Measurements from ENCODE around the gene SCGB1C1. TPM values are rescaled to one million over a fixed set of nuclear protein-coding genes. Genes with fewer than 3 reads are reported as not detected.
"Not testable (repeated sequence)": the region's sequence is repeated elsewhere in the genome, so short reads cannot be mapped to it uniquely, and the experiment has no call there.

SCGB1C1 gene
- total RNA-seq, 1 donor = not detected

DNA sequence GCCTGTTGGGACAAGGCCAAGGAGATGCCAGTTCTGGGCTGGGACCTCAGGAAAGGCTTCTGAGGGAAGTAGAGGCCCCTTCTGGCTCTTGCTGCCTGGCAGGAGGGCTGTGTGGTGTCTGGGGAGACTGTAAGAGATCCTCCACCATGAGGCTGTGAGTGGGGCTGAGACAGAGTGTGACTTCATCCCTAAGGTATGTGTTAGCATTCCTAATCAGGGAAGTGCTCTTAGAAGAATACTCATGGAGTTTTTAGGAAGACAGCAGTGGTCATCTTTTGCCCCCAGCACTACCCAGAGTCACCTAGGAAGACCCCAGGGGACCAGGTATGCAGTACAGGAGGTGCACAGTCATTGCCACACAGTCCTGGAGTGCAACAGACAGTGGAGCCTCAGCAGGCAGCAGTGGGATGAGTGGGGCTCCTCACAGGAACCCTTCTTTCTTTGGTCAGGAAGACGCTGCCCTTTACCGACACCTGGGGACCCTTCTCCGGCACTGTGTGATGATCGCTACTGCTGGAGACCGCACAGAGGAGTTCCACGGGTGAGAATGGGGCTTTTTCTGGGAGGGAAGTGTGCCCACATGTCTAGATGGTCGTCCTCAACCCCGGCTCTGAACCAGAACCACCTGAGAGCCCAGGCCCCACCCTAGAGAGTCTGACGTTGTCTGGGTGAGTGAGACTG is 17.4 kb downstream of the SCGB1C1 start:
- Histone ChIP-seq H3K4me1 (ENCODE audit: insufficient read depth, low read length) (peaks cover 37% of the 10 kb centered on the region), H3K9me3 (ENCODE audit: low read depth, low read length) (no peaks in the 10 kb centered on the region), H3K4me3 (ENCODE audit: low read length) (no peak overlapping the region), H3K27me3 (ENCODE audit: insufficient read depth, low read length) (no peaks in the 10 kb centered on the region)

DNA sequence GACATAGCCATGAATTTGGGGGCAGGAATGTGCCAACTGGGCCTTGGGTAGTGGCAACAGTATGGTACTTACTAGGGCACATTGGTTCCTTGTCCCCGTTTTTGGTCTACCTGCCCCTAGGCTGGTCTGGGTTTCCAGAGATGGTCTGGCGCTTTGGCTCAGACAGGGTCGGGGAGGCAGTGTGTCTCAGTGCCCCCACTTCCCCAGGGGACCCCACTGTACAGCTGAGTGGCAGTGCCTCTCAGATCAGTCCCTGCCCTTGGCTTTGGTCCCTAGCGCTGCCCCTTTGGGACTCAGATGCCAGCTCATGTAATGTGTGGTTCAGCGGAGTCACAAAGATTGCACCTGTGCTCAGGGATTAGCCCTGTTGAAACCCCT is 17.9 kb downstream of the SCGB1C1 start:
- no peak overlapping the region for H3K4me3 ChIP-seq (ENCODE audit: low read length)

DNA sequence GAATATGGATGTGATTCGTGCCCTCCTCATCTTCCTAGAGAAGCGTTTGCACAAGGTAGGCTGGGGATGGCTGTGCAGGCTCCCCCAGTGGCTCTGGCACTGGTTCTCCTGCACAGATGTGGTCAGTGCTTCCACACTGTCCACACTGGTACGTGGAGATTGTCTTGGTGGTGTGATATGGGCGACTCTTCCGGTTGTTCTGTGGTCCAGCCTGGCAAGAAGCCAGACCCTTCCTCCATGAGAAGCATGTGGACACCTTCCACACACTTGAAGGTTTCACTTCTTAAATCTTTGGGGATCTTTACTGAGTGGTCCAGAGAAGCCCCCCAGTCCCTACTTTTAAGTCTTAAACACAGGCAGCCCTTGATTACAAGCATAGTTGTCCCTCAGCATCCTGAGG is 18.4 kb downstream of the SCGB1C1 start:
- Histone ChIP-seq H3K4me3 (ENCODE audit: low read length) (no peak overlapping the region), H3K27me3 (ENCODE audit: insufficient read depth, low read length) (no peaks in the 10 kb centered on the region), H3K9me3 (ENCODE audit: low read depth, low read length) (no peaks in the 10 kb centered on the region), H3K4me1 (ENCODE audit: insufficient read depth, low read length) (peaks cover 26% of the 10 kb centered on the region)

More for the DNA sequence above, 17.9 kb downstream of the SCGB1C1 start:
- H3K27me3 ChIP-seq (ENCODE audit: insufficient read depth, low read length) = no peaks in the 10 kb centered on the region
- H3K9me3 ChIP-seq (ENCODE audit: low read depth, low read length) = no peaks in the 10 kb centered on the region
- peaks cover 31% of the 10 kb centered on the region for H3K4me1 ChIP-seq (ENCODE audit: insufficient read depth, low read length)

GRCh38 chr11:211741-212140 is 18.9 kb downstream of the SCGB1C1 start:
- H3K27me3 ChIP-seq (ENCODE audit: insufficient read depth, low read length) = no peaks in the 10 kb centered on the region
- no peaks in the 10 kb centered on the region for H3K9me3 ChIP-seq (ENCODE audit: low read depth, low read length)
- no peak overlapping the region for H3K4me3 ChIP-seq (ENCODE audit: low read length)
- peaks cover 22% of the 10 kb centered on the region for H3K4me1 ChIP-seq (ENCODE audit: insufficient read depth, low read length)

DNA sequence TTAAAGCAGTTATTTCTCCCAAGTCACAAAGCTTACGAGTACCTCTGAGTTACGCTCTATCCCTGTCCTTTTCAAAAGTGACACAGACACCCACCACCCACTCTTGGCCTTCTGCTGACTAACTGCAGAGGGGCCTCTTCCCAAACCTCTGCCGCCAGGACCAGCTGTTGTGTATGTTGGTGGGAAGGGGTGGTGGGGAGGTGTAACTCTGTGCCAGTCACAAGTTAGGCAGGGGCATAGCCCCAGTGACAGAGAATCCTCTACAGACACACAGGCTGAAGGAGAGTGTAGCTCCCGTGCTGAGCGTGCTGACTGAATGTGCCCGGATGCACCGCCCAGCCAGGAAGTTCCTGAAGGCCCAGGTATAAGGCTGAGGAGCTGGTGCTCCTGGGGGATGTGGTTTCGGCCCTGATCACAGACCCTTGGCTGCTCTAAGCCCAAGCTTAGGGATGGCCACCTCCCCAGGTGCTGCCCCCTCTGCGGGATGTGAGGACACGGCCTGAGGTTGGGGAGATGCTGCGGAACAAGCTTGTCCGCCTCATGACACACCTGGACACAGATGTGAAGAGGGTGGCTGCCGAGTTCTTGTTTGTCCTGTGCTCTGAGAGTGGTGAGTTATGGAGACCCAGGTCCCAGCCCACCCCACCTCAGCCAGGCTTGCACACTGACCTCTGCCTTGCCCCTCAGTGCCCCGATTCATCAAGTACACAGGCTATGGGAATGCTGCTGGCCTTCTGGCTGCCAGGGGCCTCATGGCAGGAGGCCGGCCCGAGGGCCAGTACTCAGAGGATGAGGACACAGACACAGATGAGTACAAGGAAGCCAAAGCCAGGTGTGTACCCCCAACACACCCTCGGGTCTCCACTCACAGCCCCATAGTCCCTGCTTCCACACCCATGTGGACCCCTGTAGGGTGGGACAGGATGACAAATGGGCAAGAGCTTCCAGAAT is 19.5 kb downstream of the SCGB1C1 start:
- no peak overlapping the region for H3K4me3 ChIP-seq (ENCODE audit: low read length)
- no peaks in the 10 kb centered on the region for H3K9me3 ChIP-seq (ENCODE audit: low read depth, low read length)
- no peaks in the 10 kb centered on the region for H3K27me3 ChIP-seq (ENCODE audit: insufficient read depth, low read length)
- peaks cover 20% of the 10 kb centered on the region for H3K4me1 ChIP-seq (ENCODE audit: insufficient read depth, low read length)

- Histone ChIP-seq H3K4me1 (ENCODE audit: insufficient read depth, low read length) (peaks cover 20% of the 10 kb centered on the region), H3K4me3 (ENCODE audit: low read length) (no peak overlapping the region), H3K27me3 (ENCODE audit: insufficient read depth, low read length) (no peaks in the 10 kb centered on the region), H3K9me3 (ENCODE audit: low read depth, low read length) (no peaks in the 10 kb centered on the region)
Observed at GRCh38 chr11:213111-213510, 20.2 kb downstream of the SCGB1C1 start.

DNA sequence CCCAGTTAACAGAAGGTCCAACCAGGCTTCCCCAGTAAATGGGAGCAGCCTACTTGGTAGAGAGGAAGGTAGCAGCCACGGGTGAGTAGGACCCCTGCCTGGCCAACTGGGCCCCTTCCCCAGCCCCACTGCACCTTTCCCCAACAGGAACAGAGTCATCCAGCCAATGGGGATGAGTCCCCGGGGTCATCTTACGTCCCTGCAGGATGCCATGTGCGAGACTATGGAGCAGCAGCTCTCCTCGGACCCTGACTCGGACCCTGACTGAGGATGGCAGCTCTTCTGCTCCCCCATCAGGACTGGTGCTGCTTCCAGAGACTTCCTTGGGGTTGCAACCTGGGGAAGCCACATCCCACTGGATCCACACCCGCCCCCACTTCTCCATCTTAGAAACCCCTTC is 21.2 kb downstream of the SCGB1C1 start:
- H3K4me3 ChIP-seq (ENCODE audit: low read length) = no peak overlapping the region
- no peaks in the 10 kb centered on the region for H3K9me3 ChIP-seq (ENCODE audit: low read depth, low read length)
- peaks cover 19% of the 10 kb centered on the region for H3K4me1 ChIP-seq (ENCODE audit: insufficient read depth, low read length)
- H3K27me3 ChIP-seq (ENCODE audit: insufficient read depth, low read length) = no peaks in the 10 kb centered on the region

- Histone ChIP-seq H3K4me3 (ENCODE audit: low read length) (no peak overlapping the region), H3K27me3 (ENCODE audit: insufficient read depth, low read length) (no peaks in the 10 kb centered on the region), H3K9me3 (ENCODE audit: low read depth, low read length) (no peaks in the 10 kb centered on the region), H3K4me1 (ENCODE audit: insufficient read depth, low read length) (peaks cover 3% of the 10 kb centered on the region)
Observed at GRCh38 chr11:215581-216037, 22.7 kb downstream of the SCGB1C1 start.

GRCh38 chr11:216081-216974 is 23.4 kb downstream of the SCGB1C1 start:
- Histone ChIP-seq H3K9me3 (ENCODE audit: low read depth, low read length) (no peaks in the 10 kb centered on the region), H3K4me3 (ENCODE audit: low read length) (no peak overlapping the region), H3K27me3 (ENCODE audit: insufficient read depth, low read length) (no peaks in the 10 kb centered on the region), H3K4me1 (ENCODE audit: insufficient read depth, low read length) (no peaks in the 10 kb centered on the region)

DNA sequence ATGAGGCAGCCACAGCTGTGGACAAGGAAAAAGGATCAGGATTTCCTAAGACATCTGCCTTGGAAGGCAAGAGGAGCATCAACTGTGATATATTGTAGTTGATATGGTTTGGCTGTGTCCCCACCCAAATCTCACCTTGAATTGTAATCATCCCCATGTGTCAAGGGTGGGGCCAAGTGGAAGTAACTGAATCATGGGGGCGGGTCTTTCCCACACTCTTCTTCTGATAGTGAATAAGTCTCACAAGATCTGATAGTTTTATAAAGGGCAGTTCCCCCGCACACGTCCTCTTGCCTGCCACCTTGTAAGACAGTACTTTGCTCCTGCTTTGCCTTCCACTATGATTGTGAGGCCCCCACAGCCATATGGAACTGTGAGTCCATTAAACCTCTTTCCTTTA is 24.8 kb downstream of the SCGB1C1 start:
- Histone ChIP-seq H3K4me3 (ENCODE audit: low read length) (no peak overlapping the region), H3K27me3 (ENCODE audit: insufficient read depth, low read length) (no peaks in the 10 kb centered on the region), H3K4me1 (ENCODE audit: insufficient read depth, low read length) (no peaks in the 10 kb centered on the region), H3K9me3 (ENCODE audit: low read depth, low read length) (no peaks in the 10 kb centered on the region)

DNA sequence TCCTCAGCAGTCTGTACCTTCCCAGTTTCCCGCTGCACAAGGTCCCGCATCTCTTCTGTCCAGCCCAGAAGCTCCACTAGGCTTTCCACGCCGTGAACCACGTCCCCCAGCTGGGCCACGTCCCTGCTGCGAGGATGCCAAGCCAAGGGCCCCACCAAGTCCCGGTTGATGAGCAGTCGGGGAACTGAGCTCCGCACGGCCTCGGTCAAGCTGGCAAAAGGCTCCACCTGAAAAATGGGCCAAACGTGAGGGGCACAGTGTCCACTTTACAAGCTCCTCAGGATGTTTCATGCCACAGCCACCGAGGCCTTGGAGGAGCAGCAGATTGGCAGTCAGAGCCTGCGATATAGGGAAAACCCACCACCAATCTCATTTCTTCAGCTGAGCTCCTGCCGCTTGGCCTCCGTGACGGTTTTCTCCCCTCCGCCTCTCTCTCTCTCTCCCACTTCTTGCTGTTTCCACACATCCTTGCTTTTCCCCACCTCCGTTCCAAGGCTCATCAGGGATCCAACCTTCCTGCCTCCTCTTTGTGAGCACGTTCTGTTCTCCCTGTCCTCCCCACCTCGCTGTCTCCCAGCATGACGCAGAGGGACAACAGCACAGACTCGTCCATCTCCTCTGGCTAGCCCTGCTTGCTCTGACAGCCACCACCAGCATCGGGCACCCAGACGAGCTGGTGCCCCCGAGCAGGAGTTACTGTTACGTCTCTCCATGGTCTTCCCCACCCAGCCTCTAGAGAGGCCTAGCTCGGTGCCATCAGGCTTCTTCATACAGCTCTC is 26.1 kb downstream of the SCGB1C1 start:
- H3K4me1 ChIP-seq (ENCODE audit: insufficient read depth, low read length) = no peaks in the 10 kb centered on the region
- no peaks in the 10 kb centered on the region for H3K27me3 ChIP-seq (ENCODE audit: insufficient read depth, low read length)
- H3K9me3 ChIP-seq (ENCODE audit: low read depth, low read length) = no peaks in the 10 kb centered on the region
- H3K4me3 ChIP-seq (ENCODE audit: low read length) = no peak overlapping the region

DNA sequence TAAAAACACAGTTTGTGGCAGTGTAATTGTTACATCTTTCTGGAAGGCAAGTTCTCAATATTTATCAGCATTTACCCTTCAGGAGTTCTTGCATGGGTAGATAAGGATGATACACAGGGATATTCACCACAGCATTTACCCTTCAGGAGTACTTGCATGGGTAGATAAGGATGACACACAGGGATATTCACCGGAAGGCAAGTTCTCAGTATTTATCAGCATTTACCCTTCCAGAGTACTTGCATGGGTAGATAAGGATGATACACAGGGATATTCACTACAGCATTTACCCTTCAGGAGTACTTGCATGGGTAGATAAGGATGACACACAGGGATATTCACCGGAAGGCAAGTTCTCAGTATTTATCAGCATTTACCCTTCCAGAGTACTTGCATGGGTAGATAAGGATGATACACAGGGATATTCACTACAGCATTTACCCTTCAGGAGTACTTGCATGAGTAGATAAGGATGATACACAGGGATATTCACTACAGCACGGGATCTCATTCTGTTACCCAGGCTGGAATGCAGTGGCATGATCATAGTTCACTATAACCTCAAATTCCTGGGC is 27.9 kb downstream of the SCGB1C1 start:
- H3K4me3 ChIP-seq (ENCODE audit: low read length); H3K4me1 ChIP-seq (ENCODE audit: insufficient read depth, low read length); H3K27me3 ChIP-seq (ENCODE audit: insufficient read depth, low read length); H3K9me3 ChIP-seq (ENCODE audit: low read depth, low read length): not testable (repeated sequence)

GRCh38 chr11:221539-221938 is 28.7 kb downstream of the SCGB1C1 start:
- no peak overlapping the region for H3K4me3 ChIP-seq (ENCODE audit: low read length)
- H3K4me1 ChIP-seq (ENCODE audit: insufficient read depth, low read length) = no peaks in the 10 kb centered on the region
- H3K9me3 ChIP-seq (ENCODE audit: low read depth, low read length) = no peaks in the 10 kb centered on the region
- no peaks in the 10 kb centered on the region for H3K27me3 ChIP-seq (ENCODE audit: insufficient read depth, low read length)

All from mononuclear cell (primary cell).